Smooth muscle cell (in vitro differentiated cells): Measurements from ENCODE around the gene RALA. TPM values are rescaled to one million over a fixed set of nuclear protein-coding genes. Genes with fewer than 3 reads are reported as not detected.

Experiments
- DNase-seq: peaks from one replicate; lab custom pipeline; 2025; ENCODE audit not compliant: unreplicated experiment; lab: John Stamatoyannopoulos, UW
- H2AFZ ChIP-seq: fragments of 200-600 bp; sonication (generic); 2 replicates; pipeline ENCODE4 v1.6.0; 2016; ENCODE audit warnings: antibody characterized with exemption, low read depth, mild to moderate bottlenecking
- H3F3A ChIP-seq: fragments of 200-600 bp; sonication (generic); 2 replicates; pipeline ENCODE4 v1.6.0; 2017; ENCODE audit warnings: antibody characterized with exemption, low read depth
- H3K27ac ChIP-seq: fragments of 200-600 bp; sonication (generic); 2 replicates; pipeline ENCODE4 v1.5.1; 2016; ENCODE audit warnings: low read depth, mild to moderate bottlenecking
- H3K27me3 ChIP-seq: fragments of 200-600 bp; sonication (generic); 2 replicates; pipeline ENCODE4 v1.6.1; 2016; ENCODE audit warnings: low read depth, mild to moderate bottlenecking
- H3K36me3 ChIP-seq: fragments of 200-600 bp; sonication (generic); 2 replicates; pipeline ENCODE4 v1.5.1; 2016; ENCODE audit warnings: low read depth
- H3K4me1 ChIP-seq: fragments of 200-600 bp; sonication (generic); 2 replicates; pipeline ENCODE4 v1.5.1; 2016; ENCODE audit warnings: low read depth
- H3K4me2 ChIP-seq: fragments of 200-600 bp; sonication (generic); 2 replicates; pipeline ENCODE4 v1.6.0; 2016; ENCODE audit warnings: mild to moderate bottlenecking
- H3K4me3 ChIP-seq: fragments of 200-600 bp; sonication (generic); 2 replicates; pipeline ENCODE4 v1.5.1; 2016; ENCODE audit warnings: mild to moderate bottlenecking
- H3K79me2 ChIP-seq: fragments of 200-600 bp; sonication (generic); 2 replicates; pipeline ENCODE4 v1.6.0; 2016; ENCODE audit warnings: low read depth, mild to moderate bottlenecking
- H3K9ac ChIP-seq: fragments of 200-600 bp; sonication (generic); 2 replicates; pipeline ENCODE4 v1.6.0; 2016; ENCODE audit warnings: low read depth
- H3K9me3 ChIP-seq: fragments of 200-600 bp; sonication (generic); replicated peaks from 2 replicates; pipeline ENCODE4 v1.5.1; 2016; ENCODE audit warnings: low read depth
- H4K20me1 ChIP-seq: fragments of 200-600 bp; sonication (generic); 2 replicates; pipeline ENCODE4 v1.6.0; 2016; ENCODE audit warnings: low read depth
- CTCF ChIP-seq: fragments of 200-600 bp; sonication (generic); IDR thresholded peaks from 2 replicates; pipeline ENCODE4 v1.5.1; 2017; ENCODE audit warnings: borderline replicate concordance, mild to moderate bottlenecking, antibody characterized with exemption; ENCODE audit not compliant: insufficient read depth, poor library complexity, severe bottlenecking
- WGBS: methylation state at CpG from one replicate; pipeline ENCODE4 v1.1.7; 2016; ENCODE audit warnings: low lambda C conversion rate; 5-methylcytosine and 5-hydroxymethylcytosine counted together
- polyA plus RNA-seq: library from polyadenylated mRNA; unstranded; fragments of >200 nt; fragmentation: Nextera tagmentation; extraction: Ambion mirVana; gene quantifications from 2 replicates; pipeline ENCODE4 v1.2.1, GENCODE V29; 2016
- total RNA-seq: library from RNA; depleted of rRNA; stranded (reverse); fragments of >200 nt; gene quantifications from 2 replicates; pipeline ENCODE4 v1.2.3, GENCODE V29; 2014

RALA gene
- total and polyA plus RNA-seq, 2 experiments from 2014 or later = 19.5 to 42.8 TPM

- 19% methylated on average over 8 of the region's 8 CpGs for WGBS
- Histone ChIP-seq H3K4me2 (no peak overlapping the region), H3K36me3 (peaks cover 3% of the 10 kb centered on the region), H3K9me3 (no peaks in the 10 kb centered on the region), H3K27ac (no peak overlapping the region), H4K20me1 (no peaks in the 10 kb centered on the region), H3K79me2 (no peaks in the 10 kb centered on the region), H3K4me1 (no peaks in the 10 kb centered on the region), H3K9ac (no peak overlapping the region), H2AFZ (no peak overlapping the region), H3K4me3 (no peak overlapping the region), H3K27me3 (no peaks in the 10 kb centered on the region), H3F3A (no peaks in the 10 kb centered on the region)
- DNase-seq = peak; percentile 5
- peak; percentile 92 for TF ChIP-seq CTCF
Measured at GRCh38 chr7:39580149-39580874, 43.1 kb upstream of the RALA start.

GRCh38 chr7:39582536-39582935, 40.8 kb upstream of the RALA start:
- Histone ChIP-seq H3K36me3 (no peaks in the 10 kb centered on the region), H3K9ac (no peak overlapping the region), H3K4me1 (no peaks in the 10 kb centered on the region), H3K4me3 (no peak overlapping the region), H3K9me3 (no peaks in the 10 kb centered on the region), H3F3A (no peaks in the 10 kb centered on the region), H3K27ac (no peak overlapping the region), H4K20me1 (no peaks in the 10 kb centered on the region), H3K4me2 (no peak overlapping the region), H3K79me2 (no peaks in the 10 kb centered on the region), H3K27me3 (no peaks in the 10 kb centered on the region), H2AFZ (no peak overlapping the region)
- no peak for TF ChIP-seq CTCF
- no peak for DNase-seq
- 93% methylated on average over 2 of the region's 2 CpGs for WGBS

- Histone ChIP-seq H3K36me3 (no peaks in the 10 kb centered on the region), H3K27ac (no peak overlapping the region), H3F3A (no peaks in the 10 kb centered on the region), H3K27me3 (no peaks in the 10 kb centered on the region), H3K9ac (no peak overlapping the region), H3K9me3 (no peaks in the 10 kb centered on the region), H3K4me1 (peaks cover under 1% of the 10 kb centered on the region), H3K79me2 (no peaks in the 10 kb centered on the region), H2AFZ (no peak overlapping the region), H3K4me2 (no peak overlapping the region), H4K20me1 (no peaks in the 10 kb centered on the region), H3K4me3 (no peak overlapping the region)
- no peak for TF ChIP-seq CTCF
- DNase-seq = no peak
- WGBS = 35% methylated on average over 2 of the region's 2 CpGs
Measured at GRCh38 chr7:39583539-39583938, 39.8 kb upstream of the RALA start.

GRCh38 chr7:39587393-39587792, 36.0 kb upstream of the RALA start:
- peaks cover 9% of the 10 kb centered on the region for H3F3A ChIP-seq
- H3K4me2 ChIP-seq = no peak overlapping the region
- H3K9ac ChIP-seq = no peak overlapping the region
- no peak for DNase-seq
- no peak overlapping the region for H3K27ac ChIP-seq
- no peaks in the 10 kb centered on the region for H3K9me3 ChIP-seq
- no peaks in the 10 kb centered on the region for H3K79me2 ChIP-seq
- no peak overlapping the region for H2AFZ ChIP-seq
- no peaks in the 10 kb centered on the region for H4K20me1 ChIP-seq
- peaks cover 16% of the 10 kb centered on the region for H3K4me1 ChIP-seq
- H3K36me3 ChIP-seq = no peaks in the 10 kb centered on the region
- H3K27me3 ChIP-seq = no peaks in the 10 kb centered on the region
- H3K4me3 ChIP-seq = no peak overlapping the region
- TF ChIP-seq CTCF = no peak
